Measurements from ENCODE around the gene SPIN1.

Gene SPIN1

GRCh38 chr9:88446728-88447127 lies 58.5 kb downstream of the SPIN1 start:
- H3K27ac ChIP-seq, result no peak overlapping the region

DNA sequence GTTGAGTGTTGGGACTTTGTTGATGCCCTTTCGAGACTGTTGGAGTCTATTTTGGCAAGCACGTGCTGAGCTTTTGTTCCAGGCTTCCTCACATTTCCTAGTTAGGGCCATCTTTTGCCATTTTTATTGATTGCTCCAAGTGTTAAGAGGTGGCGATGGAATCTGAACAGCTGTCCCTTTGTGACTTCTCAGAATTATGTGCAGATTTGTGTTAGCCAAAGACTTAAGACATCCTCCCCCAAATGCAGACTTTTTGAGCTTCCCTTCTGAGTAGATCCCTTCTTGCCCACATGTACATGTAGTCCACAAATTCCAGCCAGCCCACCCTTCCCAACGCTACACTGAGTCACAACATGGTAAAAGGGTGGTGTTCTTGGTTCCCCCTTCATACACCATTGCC lies 59.2 kb downstream of the SPIN1 start:
- H3K27ac ChIP-seq, result no peak overlapping the region
- TF ChIP-seq ZFX (IDR thresholded peaks at IDR 0.05), result no peak
- TF ChIP-seq, protein P1, sequence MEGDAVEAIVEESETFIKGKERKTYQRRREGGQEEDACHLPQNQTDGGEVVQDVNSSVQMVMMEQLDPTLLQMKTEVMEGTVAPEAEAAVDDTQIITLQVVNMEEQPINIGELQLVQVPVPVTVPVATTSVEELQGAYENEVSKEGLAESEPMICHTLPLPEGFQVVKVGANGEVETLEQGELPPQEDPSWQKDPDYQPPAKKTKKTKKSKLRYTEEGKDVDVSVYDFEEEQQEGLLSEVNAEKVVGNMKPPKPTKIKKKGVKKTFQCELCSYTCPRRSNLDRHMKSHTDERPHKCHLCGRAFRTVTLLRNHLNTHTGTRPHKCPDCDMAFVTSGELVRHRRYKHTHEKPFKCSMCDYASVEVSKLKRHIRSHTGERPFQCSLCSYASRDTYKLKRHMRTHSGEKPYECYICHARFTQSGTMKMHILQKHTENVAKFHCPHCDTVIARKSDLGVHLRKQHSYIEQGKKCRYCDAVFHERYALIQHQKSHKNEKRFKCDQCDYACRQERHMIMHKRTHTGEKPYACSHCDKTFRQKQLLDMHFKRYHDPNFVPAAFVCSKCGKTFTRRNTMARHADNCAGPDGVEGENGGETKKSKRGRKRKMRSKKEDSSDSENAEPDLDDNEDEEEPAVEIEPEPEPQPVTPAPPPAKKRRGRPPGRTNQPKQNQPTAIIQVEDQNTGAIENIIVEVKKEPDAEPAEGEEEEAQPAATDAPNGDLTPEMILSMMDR (conservative IDR thresholded peaks at IDR 0.05), result no peak

More at GRCh38 chr9:88446728-88447127, 58.5 kb downstream of the SPIN1 start:
- TF ChIP-seq, protein P1 (conservative IDR thresholded peaks at IDR 0.05), result no peak
- no peak for TF ChIP-seq ZFX (IDR thresholded peaks at IDR 0.05)

GRCh38 chr9:88451160-88451559 lies 62.9 kb downstream of the SPIN1 start:
- H3K27ac ChIP-seq, result no peak overlapping the region
- TF ChIP-seq, protein P1 (conservative IDR thresholded peaks at IDR 0.05), result no peak
- TF ChIP-seq ZFX (IDR thresholded peaks at IDR 0.05), result no peak

DNA sequence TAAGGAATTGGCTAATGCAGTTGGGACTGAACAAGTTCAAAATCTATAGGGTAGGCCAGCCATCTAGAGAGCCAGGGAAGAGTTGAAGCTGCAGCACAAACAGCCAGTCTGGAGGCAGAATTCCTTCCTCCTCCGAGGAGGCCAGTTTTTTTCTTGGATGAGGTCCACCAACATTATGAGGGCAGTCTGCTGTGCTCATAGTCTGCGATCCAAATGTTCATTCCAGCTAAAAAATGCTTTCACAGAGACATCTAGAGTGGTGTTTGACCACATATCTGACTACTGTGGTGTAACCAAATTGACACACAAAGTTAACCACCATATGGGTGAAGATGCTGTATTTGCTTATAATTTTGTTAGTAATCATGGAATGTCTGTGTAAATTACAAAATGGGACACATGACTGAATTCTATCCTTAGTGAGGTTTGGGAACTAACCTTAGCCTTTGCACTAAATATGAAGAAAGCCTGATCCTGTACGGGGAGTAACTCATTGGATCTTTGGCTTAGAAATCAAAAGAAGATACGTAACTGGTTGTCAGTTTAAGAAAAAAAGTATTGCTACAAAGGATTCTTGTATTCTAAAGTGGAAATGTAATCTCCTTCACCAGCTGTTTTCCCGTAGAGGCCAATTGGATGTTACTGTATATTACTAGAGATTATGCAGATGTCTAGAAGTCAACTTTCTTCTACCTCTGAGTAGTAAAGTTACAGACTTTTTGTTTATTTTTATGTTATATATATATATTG lies 70.6 kb downstream of the SPIN1 start:
- TF ChIP-seq ZFX (IDR thresholded peaks at IDR 0.05), result no peak
- TF ChIP-seq, protein P1 (conservative IDR thresholded peaks at IDR 0.05), result no peak

GRCh38 chr9:88460587-88461332 lies 72.5 kb downstream of the SPIN1 start:
- no peak overlapping the region for H3K27ac ChIP-seq
- TF ChIP-seq, protein P1 (conservative IDR thresholded peaks at IDR 0.05), result no peak
- no peak for TF ChIP-seq ZFX (IDR thresholded peaks at IDR 0.05)

More for the DNA sequence above, 70.6 kb downstream of the SPIN1 start:
- no peak overlapping the region for H3K27ac ChIP-seq

DNA sequence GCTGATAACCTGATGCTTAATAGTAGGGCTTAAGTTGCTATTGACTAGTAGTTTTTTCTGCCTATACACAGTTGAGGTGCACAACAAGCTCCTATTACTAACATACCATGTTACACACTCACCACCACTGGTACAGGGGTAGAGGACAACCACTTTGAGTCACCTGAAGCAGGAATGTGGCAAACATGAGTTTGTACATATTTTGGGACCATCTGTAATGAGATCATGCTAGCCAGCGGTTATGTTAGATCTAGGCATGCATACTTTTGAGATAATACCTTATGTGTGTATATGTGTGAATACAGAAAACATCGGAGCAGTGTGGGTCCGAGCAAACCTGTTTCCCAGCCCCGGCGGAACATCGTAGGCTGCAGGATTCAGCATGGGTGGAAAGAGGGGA lies 73.9 kb downstream of the SPIN1 start:
- TF ChIP-seq, protein P1 (conservative IDR thresholded peaks at IDR 0.05), result no peak
- TF ChIP-seq ZFX (IDR thresholded peaks at IDR 0.05), result no peak
- no peak overlapping the region for H3K27ac ChIP-seq

DNA sequence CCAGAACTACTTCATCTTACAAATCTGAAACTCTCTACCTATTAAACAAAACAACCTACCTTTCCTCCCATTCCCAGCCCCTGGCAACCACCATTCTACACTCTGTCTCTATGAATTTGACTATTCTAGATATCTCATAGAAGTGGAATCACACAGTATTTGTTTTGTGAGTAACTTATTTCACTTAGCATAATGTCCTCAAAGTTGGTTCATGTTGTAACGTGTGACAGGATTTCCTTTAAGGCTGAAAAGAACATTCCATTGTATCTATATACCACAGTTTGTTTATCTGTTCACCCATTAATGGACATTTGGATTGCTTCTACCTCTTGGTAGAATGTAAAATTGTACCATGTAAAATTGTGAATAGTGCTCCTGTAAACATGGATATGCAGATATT lies 76.6 kb downstream of the SPIN1 start:
- H3K27ac ChIP-seq, result no peak overlapping the region
- no peak for TF ChIP-seq ZFX (IDR thresholded peaks at IDR 0.05)
- TF ChIP-seq, protein P1 (conservative IDR thresholded peaks at IDR 0.05), result no peak

Data from C4-2B (cell line).